ENCODE measurements around the gene SLC16A2. TPM values are rescaled to one million over a fixed set of nuclear protein-coding genes. Genes with fewer than 3 reads are reported as not detected.
A peak's percentile ranks its signal among the peaks of the same experiment; 100 is the strongest.

Gene SLC16A2
- polyA plus RNA-seq (2013, experiment 1 of 2): 16.1 TPM
- polyA plus RNA-seq (2013, experiment 2 of 2): 15.5 TPM

DNA sequence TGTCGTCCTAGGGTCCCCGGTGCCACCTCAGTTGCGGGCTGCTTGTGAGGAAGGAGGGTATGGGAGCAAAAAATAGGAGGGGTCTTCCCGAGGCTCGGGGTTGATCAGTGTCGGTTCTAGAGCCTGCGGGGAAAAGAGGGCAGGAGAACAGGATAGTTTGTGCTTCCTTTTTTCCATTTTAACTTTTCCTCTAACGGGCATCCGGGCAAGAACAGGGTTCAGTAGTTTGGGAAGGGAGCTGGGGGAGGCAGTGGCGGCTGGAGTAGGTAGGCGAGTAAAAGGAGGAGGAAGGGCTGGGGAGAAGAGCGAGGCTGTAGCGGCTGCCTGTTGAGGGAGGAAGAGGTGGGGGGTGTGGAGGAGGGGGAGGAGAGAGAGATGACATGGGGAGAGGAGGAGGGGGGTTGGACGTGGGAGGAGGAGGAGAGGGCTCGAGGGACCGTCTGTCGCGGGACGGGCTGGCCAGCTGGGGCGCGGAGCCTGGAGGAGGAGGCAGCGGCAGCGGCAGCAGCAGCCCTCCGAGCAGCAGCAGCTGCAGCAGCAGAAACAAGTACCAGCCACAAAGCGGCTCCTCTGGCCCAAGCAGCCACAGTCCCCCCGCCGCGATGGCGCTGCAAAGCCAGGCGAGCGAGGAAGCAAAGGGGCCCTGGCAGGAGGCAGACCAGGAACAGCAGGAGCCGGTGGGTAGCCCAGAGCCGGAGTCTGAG is at the start of gene SLC16A2:
SLC16A2 (plus strand) TSS at position 458 of the 704 bp plus-strand sequence; CDS start at position 603, 145 bp downstream.
- H4K91ac ChIP-seq (ENCODE audit: low read length): peak within 1 kb of the TSS; percentile 70
- peak within 1 kb of the TSS in 1 of 2 experiments; percentile 77 for H2BK12ac ChIP-seq (ENCODE audit: low read length in 2 of 2)
- H2AFZ ChIP-seq (ENCODE audit: low read depth, low read length): peak within 1 kb of the TSS; percentile 74
- H2BK15ac ChIP-seq (ENCODE audit: low read depth, poor library complexity, severe bottlenecking): peak within 1 kb of the TSS; percentile 89
- H4K8ac ChIP-seq (ENCODE audit: low read length): peak within 1 kb of the TSS; percentile 38
- no peaks in the 10 kb centered on the region for H3K9me3 ChIP-seq (ENCODE audit: control insufficient read depth, low read length)
- H2BK5ac ChIP-seq (ENCODE audit: low read depth, low read length, poor library complexity, severe bottlenecking): peak within 1 kb of the TSS; percentile 81
- under 1% methylated on average over 19 of the region's 33 CpGs for WGBS
- H3K36me3 ChIP-seq (ENCODE audit: control insufficient read depth in 1 of 2, insufficient read depth in 2 of 2, low read depth in 1 of 2, low read length in 2 of 2): no peaks in the 10 kb centered on the region
- peak within 1 kb of the TSS; percentile 92 for H3K4me2 ChIP-seq (ENCODE audit: low read length, poor library complexity, severe bottlenecking)
- H3K27me3 ChIP-seq (ENCODE audit: control insufficient read depth in 1 of 2, insufficient read depth in 1 of 2, low read length in 2 of 2): peaks cover 0 to 3% of the 10 kb centered on the region in 2 experiments
- peak within 1 kb of the TSS; percentile 87 for H3K9ac ChIP-seq (ENCODE audit: low read length)
- H3K23ac ChIP-seq (ENCODE audit: low read length in 2 of 2): peak within 1 kb of the TSS in 1 of 2 experiments; percentile 89
- H3K14ac ChIP-seq (ENCODE audit: low read length in 2 of 2): peak within 1 kb of the TSS in 1 of 2 experiments; percentile 97
- DNase-seq: peak; percentile 89
- H2BK120ac ChIP-seq (ENCODE audit: low read depth, low read length): peak within 1 kb of the TSS; percentile 97
- H3K4me3 ChIP-seq (ENCODE audit: insufficient read depth in 1 of 2, low read depth in 1 of 2, low read length in 2 of 2): peak within 1 kb of the TSS; percentile 62 to 83
- H3K27ac ChIP-seq (ENCODE audit: low read length, poor library complexity, severe bottlenecking): peak within 1 kb of the TSS; percentile 97
- peak within 1 kb of the TSS; percentile 83 to 92 for H3K18ac ChIP-seq (ENCODE audit: low read depth in 1 of 2, low read length in 2 of 2)
- H3K79me1 ChIP-seq (replicated peaks; ENCODE audit: low read length, poor library complexity, severe bottlenecking): peaks cover 9% of the 10 kb centered on the region
- H2AK5ac ChIP-seq (ENCODE audit: low read length, severe bottlenecking): no peak within 1 kb of the TSS
- peaks cover 8% of the 10 kb centered on the region for H3K4me1 ChIP-seq (ENCODE audit: control insufficient read depth, insufficient read depth, low read depth, low read length)
- H3K4ac ChIP-seq (ENCODE audit: low read depth in 1 of 2, low read length in 2 of 2): peak within 1 kb of the TSS; percentile 67 to 75

DNA sequence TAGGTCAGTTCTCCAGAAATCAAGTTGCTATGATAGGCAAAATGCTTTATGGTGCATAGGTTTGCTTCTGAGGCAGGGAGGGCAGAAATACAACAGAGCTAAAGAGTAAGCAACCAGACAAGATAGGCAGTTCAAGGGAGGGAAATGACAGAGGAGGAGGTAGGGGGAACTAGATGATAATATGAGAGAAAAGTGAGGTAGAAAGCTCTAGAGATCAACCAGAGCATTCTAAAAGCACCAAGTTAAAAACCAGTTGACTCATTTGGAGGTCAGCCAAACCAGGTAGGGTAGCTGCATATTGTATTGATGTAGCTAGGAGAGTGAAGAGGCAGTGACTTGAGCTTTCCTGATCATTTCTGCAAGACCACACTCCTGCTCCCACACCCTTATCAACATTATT is 49.0 kb upstream of the SLC16A2 start:
- Histone ChIP-seq H2BK120ac (ENCODE audit: low read depth, low read length) (no peak overlapping the region), H3K4ac (ENCODE audit: low read depth in 1 of 2, low read length in 2 of 2) (no peak overlapping the region), H3K23ac (ENCODE audit: low read length in 2 of 2) (no peak overlapping the region), H3K36me3 (ENCODE audit: control insufficient read depth in 1 of 2, insufficient read depth in 2 of 2, low read depth in 1 of 2, low read length in 2 of 2) (no peaks in the 10 kb centered on the region), H2BK15ac (ENCODE audit: low read depth, poor library complexity, severe bottlenecking) (no peak overlapping the region), H3K27ac (ENCODE audit: low read length, poor library complexity, severe bottlenecking) (no peak overlapping the region), H3K4me3 (ENCODE audit: insufficient read depth in 1 of 2, low read depth in 1 of 2, low read length in 2 of 2) (no peak overlapping the region), H2BK12ac (ENCODE audit: low read length in 2 of 2) (no peak overlapping the region), H3K4me1 (ENCODE audit: control insufficient read depth, insufficient read depth, low read depth, low read length) (no peaks in the 10 kb centered on the region), H3K79me1 (replicated peaks; ENCODE audit: low read length, poor library complexity, severe bottlenecking) (no peaks in the 10 kb centered on the region), H3K4me2 (ENCODE audit: low read length, poor library complexity, severe bottlenecking) (no peak overlapping the region), H4K91ac (ENCODE audit: low read length) (no peak overlapping the region), H2AFZ (ENCODE audit: low read depth, low read length) (no peak overlapping the region), H3K18ac (ENCODE audit: low read depth in 1 of 2, low read length in 2 of 2) (no peak overlapping the region), H4K8ac (ENCODE audit: low read length) (no peak overlapping the region), H3K27me3 (ENCODE audit: control insufficient read depth in 1 of 2, insufficient read depth in 1 of 2, low read length in 2 of 2) (peaks cover 0 to 30% of the 10 kb centered on the region in 2 experiments), H3K14ac (ENCODE audit: low read length in 2 of 2) (no peak overlapping the region), H2BK5ac (ENCODE audit: low read depth, low read length, poor library complexity, severe bottlenecking) (no peak overlapping the region), H3K9ac (ENCODE audit: low read length) (no peak overlapping the region), H2AK5ac (ENCODE audit: low read length, severe bottlenecking) (no peak overlapping the region), H3K9me3 (ENCODE audit: control insufficient read depth, low read length) (peaks cover 7% of the 10 kb centered on the region)
- no peak for DNase-seq

DNA sequence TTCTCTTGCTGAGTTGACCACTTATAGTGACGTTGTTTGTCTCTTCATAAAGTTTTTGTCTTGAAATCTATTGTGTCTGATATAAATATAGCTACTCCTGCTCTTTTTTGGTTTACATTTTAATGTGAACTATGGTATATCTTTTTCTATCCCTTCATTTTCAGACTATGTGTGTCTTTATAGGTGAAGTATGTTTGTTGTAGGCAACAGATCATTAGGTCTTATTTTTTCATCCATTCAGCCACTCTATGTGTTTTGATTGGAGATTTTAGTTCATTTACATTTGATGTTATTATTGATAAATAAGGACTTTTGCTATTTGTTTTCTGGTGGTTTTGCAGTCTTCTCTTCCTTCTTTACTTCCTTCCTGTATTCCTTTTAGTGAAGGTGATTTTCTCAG is 44.0 kb upstream of the SLC16A2 start:
- no peak overlapping the region for H3K4me2 ChIP-seq (ENCODE audit: low read length, poor library complexity, severe bottlenecking)
- no peak overlapping the region for H2BK15ac ChIP-seq (ENCODE audit: low read depth, poor library complexity, severe bottlenecking)
- H3K9ac ChIP-seq (ENCODE audit: low read length): no peak overlapping the region
- no peak overlapping the region for H2AK5ac ChIP-seq (ENCODE audit: low read length, severe bottlenecking)
- peaks cover 0 to 12% of the 10 kb centered on the region in 2 experiments for H3K27me3 ChIP-seq (ENCODE audit: control insufficient read depth in 1 of 2, insufficient read depth in 1 of 2, low read length in 2 of 2)
- H3K4me1 ChIP-seq (ENCODE audit: control insufficient read depth, insufficient read depth, low read depth, low read length): no peaks in the 10 kb centered on the region
- no CpG with 5 or more reads among the region's 1 CpG for whole genome bisulfite sequencing
- no peaks in the 10 kb centered on the region for H3K79me1 ChIP-seq (replicated peaks; ENCODE audit: low read length, poor library complexity, severe bottlenecking)
- H3K9me3 ChIP-seq (ENCODE audit: control insufficient read depth, low read length): peaks cover 9% of the 10 kb centered on the region
- no peak overlapping the region for H3K4ac ChIP-seq (ENCODE audit: low read depth in 1 of 2, low read length in 2 of 2)
- no peaks in the 10 kb centered on the region for H3K36me3 ChIP-seq (ENCODE audit: control insufficient read depth in 1 of 2, insufficient read depth in 2 of 2, low read depth in 1 of 2, low read length in 2 of 2)
- DNase-seq: no peak
- no peak overlapping the region for H4K91ac ChIP-seq (ENCODE audit: low read length)
- no peak overlapping the region for H3K27ac ChIP-seq (ENCODE audit: low read length, poor library complexity, severe bottlenecking)
- no peak overlapping the region for H3K18ac ChIP-seq (ENCODE audit: low read depth in 1 of 2, low read length in 2 of 2)
- H2BK5ac ChIP-seq (ENCODE audit: low read depth, low read length, poor library complexity, severe bottlenecking): no peak overlapping the region
- no peak overlapping the region for H3K4me3 ChIP-seq (ENCODE audit: insufficient read depth in 1 of 2, low read depth in 1 of 2, low read length in 2 of 2)
- H2AFZ ChIP-seq (ENCODE audit: low read depth, low read length): no peak overlapping the region
- no peak overlapping the region for H3K14ac ChIP-seq (ENCODE audit: low read length in 2 of 2)
- no peak overlapping the region for H4K8ac ChIP-seq (ENCODE audit: low read length)
- no peak overlapping the region for H2BK120ac ChIP-seq (ENCODE audit: low read depth, low read length)
- no peak overlapping the region for H2BK12ac ChIP-seq (ENCODE audit: low read length in 2 of 2)
- no peak overlapping the region for H3K23ac ChIP-seq (ENCODE audit: low read length in 2 of 2)

DNA sequence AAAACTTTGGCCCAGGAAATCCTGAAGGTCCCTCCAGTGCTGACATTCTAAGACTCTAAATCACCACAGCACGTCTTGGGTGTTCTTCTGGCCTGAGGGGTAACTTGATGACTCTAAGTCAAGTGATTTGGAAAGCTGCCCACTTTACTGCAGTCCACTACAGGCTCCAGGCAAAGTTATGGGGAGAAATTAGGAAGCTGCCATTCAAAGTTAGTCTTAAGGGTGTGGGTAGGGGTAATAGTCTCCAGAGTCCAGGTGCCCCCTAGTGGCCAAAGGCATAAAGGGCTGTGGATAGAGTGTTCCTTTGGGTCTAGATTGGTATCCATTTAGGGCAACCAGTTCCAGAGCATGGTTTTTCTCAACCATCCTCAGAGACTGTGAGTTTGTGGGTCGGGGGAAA is 38.7 kb upstream of the SLC16A2 start:
- H4K8ac ChIP-seq (ENCODE audit: low read length): no peak overlapping the region

More for the DNA sequence above, 38.7 kb upstream of the SLC16A2 start:
- Histone ChIP-seq H3K18ac (ENCODE audit: low read depth in 1 of 2, low read length in 2 of 2) (no peak overlapping the region), H2BK5ac (ENCODE audit: low read depth, low read length, poor library complexity, severe bottlenecking) (no peak overlapping the region), H3K27ac (ENCODE audit: low read length, poor library complexity, severe bottlenecking) (no peak overlapping the region), H2BK15ac (ENCODE audit: low read depth, poor library complexity, severe bottlenecking) (no peak overlapping the region), H3K23ac (ENCODE audit: low read length in 2 of 2) (no peak overlapping the region), H3K36me3 (ENCODE audit: control insufficient read depth in 1 of 2, insufficient read depth in 2 of 2, low read depth in 1 of 2, low read length in 2 of 2) (no peaks in the 10 kb centered on the region), H4K91ac (ENCODE audit: low read length) (no peak overlapping the region), H3K14ac (ENCODE audit: low read length in 2 of 2) (no peak overlapping the region), H3K4ac (ENCODE audit: low read depth in 1 of 2, low read length in 2 of 2) (no peak overlapping the region), H3K4me3 (ENCODE audit: insufficient read depth in 1 of 2, low read depth in 1 of 2, low read length in 2 of 2) (no peak overlapping the region), H2BK120ac (ENCODE audit: low read depth, low read length) (no peak overlapping the region), H3K9me3 (ENCODE audit: control insufficient read depth, low read length) (no peaks in the 10 kb centered on the region), H3K27me3 (ENCODE audit: control insufficient read depth in 1 of 2, insufficient read depth in 1 of 2, low read length in 2 of 2) (peaks cover 0 to 7% of the 10 kb centered on the region in 2 experiments), H3K4me2 (ENCODE audit: low read length, poor library complexity, severe bottlenecking) (no peak overlapping the region), H3K79me1 (replicated peaks; ENCODE audit: low read length, poor library complexity, severe bottlenecking) (no peaks in the 10 kb centered on the region), H3K9ac (ENCODE audit: low read length) (no peak overlapping the region), H2AFZ (ENCODE audit: low read depth, low read length) (no peak overlapping the region), H3K4me1 (ENCODE audit: control insufficient read depth, insufficient read depth, low read depth, low read length) (no peaks in the 10 kb centered on the region), H2AK5ac (ENCODE audit: low read length, severe bottlenecking) (no peak overlapping the region), H2BK12ac (ENCODE audit: low read length in 2 of 2) (no peak overlapping the region)
- no CpG with 5 or more reads among the region's 2 CpGs for WGBS
- peak; percentile 64 for DNase-seq
